ENCODE results near the gene RNF19B.

The RNF19B gene

DNA sequence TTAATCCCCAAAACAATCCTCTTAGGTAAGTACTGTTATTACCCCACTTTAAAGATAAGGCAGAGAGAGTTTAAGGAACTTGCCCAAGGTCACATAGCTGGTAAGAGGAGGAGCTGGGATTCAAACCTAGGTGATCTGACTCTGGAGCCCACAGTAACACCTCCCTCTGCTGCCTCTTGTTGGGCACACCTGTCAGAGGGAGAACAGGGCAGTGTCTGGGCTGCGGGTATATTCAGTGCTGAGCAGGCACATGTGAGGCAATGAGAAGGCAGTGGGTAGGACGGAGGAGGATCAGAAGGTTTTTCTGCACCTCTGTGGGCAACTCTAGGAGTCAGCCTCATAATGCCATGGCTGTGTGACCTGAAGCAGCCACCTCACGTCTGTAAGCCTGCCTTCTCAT lies 76.5 kb downstream of the RNF19B start:
- no peak for DNase-seq

DNA sequence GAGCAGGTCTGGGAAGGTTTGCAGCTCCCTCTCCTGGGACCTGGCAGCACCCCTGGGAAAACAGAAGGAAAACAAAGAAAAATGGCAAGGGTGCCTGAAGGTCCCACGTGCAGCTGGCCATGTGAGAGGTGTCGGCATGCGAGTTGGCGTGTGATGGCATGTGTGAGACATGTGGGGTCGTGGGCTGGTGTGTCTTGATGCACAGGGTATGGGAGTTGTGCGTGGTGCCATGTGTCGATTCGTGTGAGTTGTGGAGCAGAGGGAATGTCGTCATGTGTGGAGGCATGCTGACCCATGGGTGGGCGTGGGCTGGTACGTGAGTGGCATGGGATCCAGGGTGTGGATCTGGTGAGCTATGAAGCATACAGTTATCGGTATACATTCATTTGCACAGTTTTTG lies 77.0 kb downstream of the RNF19B start:
- DNase-seq, result no peak

GRCh38 chr1:32886828-32887414 lies 77.7 kb downstream of the RNF19B start:
- DNase-seq, result no peak

All from fibroblast of skin of back (primary cell).